ENCODE measurements around the gene PRR36. TPM values are rescaled to one million over a fixed set of nuclear protein-coding genes. Genes with fewer than 3 reads are reported as not detected.
"Not testable (repeated sequence)": the region's sequence is repeated elsewhere in the genome, so short reads cannot be mapped to it uniquely, and the experiment has no call there.

Gene PRR36
- total and polyA plus RNA-seq, 8 donors: 1.2 to 13.4 (median 9.9) TPM

GRCh38 chr19:7861619-7862412 lies 12.4 kb downstream of the PRR36 start:
- Histone ChIP-seq H3K36me3 (peaks cover 0 to 29% of the 10 kb centered on the region in 2 donors), H3K9me3 (no peaks in the 10 kb centered on the region), H3K4me3 (peak overlapping the region in 1 of 2 donors; percentile 28), H3K27ac (no peak overlapping the region), H3K27me3 (peaks cover 0 to 76% of the 10 kb centered on the region in 2 donors), H3K4me1 (peaks cover 7 to 14% of the 10 kb centered on the region in 2 donors)
- intact Hi-C loops (cut with DNase I): no loop called here
- TF ChIP-seq CTCF (IDR thresholded peaks at IDR 0.05): no peak
- ATAC-seq: peak; percentile 5
- peak in 1 of 4 donors; percentile 29 for DNase-seq

- H3K9me3 ChIP-seq: no peaks in the 10 kb centered on the region
- H3K27me3 ChIP-seq: peaks cover 0 to 68% of the 10 kb centered on the region in 2 donors
- no peak overlapping the region for H3K27ac ChIP-seq
- no peak overlapping the region for H3K4me3 ChIP-seq
- intact Hi-C loops (cut with DNase I): no loop called here
- no peak for TF ChIP-seq CTCF (IDR thresholded peaks at IDR 0.05)
- peaks cover 7 to 14% of the 10 kb centered on the region in 2 donors for H3K4me1 ChIP-seq
- DNase-seq: peak in 2 of 4 donors; percentile 29 to 57
- peaks cover 0 to 29% of the 10 kb centered on the region in 2 donors for H3K36me3 ChIP-seq
- no peak for ATAC-seq
Measured at GRCh38 chr19:7860714-7861618, 13.2 kb downstream of the PRR36 start.

GRCh38 chr19:7859831-7860713 lies 14.1 kb downstream of the PRR36 start:
- DNase-seq: peak in 1 of 4 donors; percentile 61
- Histone ChIP-seq H3K27me3 (peaks cover 0 to 59% of the 10 kb centered on the region in 2 donors), H3K9me3 (no peaks in the 10 kb centered on the region), H3K4me3 (no peak overlapping the region), H3K27ac (no peak overlapping the region), H3K36me3 (peaks cover 0 to 29% of the 10 kb centered on the region in 2 donors), H3K4me1 (peaks cover 7 to 14% of the 10 kb centered on the region in 2 donors)
- intact Hi-C loops (cut with DNase I): no loop called here
- TF ChIP-seq CTCF (IDR thresholded peaks at IDR 0.05): no peak
- no peak for ATAC-seq

- DNase-seq: peak in 1 of 4 donors; percentile 28
- intact Hi-C loops (cut with DNase I); H3K27ac ChIP-seq; H3K4me3 ChIP-seq; ATAC-seq; H3K9me3 ChIP-seq: not testable (repeated sequence)
- H3K36me3 ChIP-seq: peaks cover 0 to 29% of the 10 kb centered on the region in 2 donors
- H3K4me1 ChIP-seq: peaks cover 7 to 14% of the 10 kb centered on the region in 2 donors
- peaks cover 0 to 49% of the 10 kb centered on the region in 2 donors for H3K27me3 ChIP-seq
Measured at GRCh38 chr19:7859087-7859486, 15.1 kb downstream of the PRR36 start.
